Endothelial cell of umbilical vein (primary cell): ENCODE data around the gene THEM5.

Experiments used
- EZH2 ChIP-seq: IDR thresholded peaks from 2 replicates; pipeline ENCODE4 v1.6.1; 2012; ENCODE audit warnings: borderline replicate concordance, low read depth, mild to moderate bottlenecking, moderate library complexity, low read length, inconsistent platforms; ENCODE audit not compliant: severe bottlenecking
- GATA2 ChIP-seq: IDR thresholded peaks from 2 replicates; pipeline ENCODE4 v1.7.0; 2011; ENCODE audit warnings: low read depth, mild to moderate bottlenecking, moderate library complexity, mixed read lengths, low read length; ENCODE audit not compliant: insufficient read length, insufficient read depth
- JUN ChIP-seq: IDR thresholded peaks from 2 replicates; pipeline ENCODE4 v1.6.1; 2011; ENCODE audit warnings: borderline replicate concordance, low read depth; ENCODE audit not compliant: insufficient read length, insufficient read depth
- POLR2A ChIP-seq: IDR thresholded peaks from 2 replicates; pipeline ENCODE4 v1.6.1; 2012; ENCODE audit warnings: low read depth, mild to moderate bottlenecking, control low read depth, low read length
- TF ChIP-seq, protein P1 (sequence below), 2 donors: IDR thresholded peaks; 1 replicate in 1 of 2; 2 replicates in 1 of 2; pipeline ENCODE4 v1.5.1; 2011; ENCODE audit warnings: low read length in 2 of 2, mild to moderate bottlenecking in 2 of 2, moderate library complexity in 2 of 2, control low read depth in 1 of 2, inconsistent platforms in 1 of 2, low read depth in 1 of 2; ENCODE audit not compliant: insufficient read depth in 1 of 2; ENCODE audit errors: extremely low read depth in 1 of 2

GRCh38 chr1:151849126-151849525 is 4.4 kb downstream of the THEM5 start:
- TF ChIP-seq, protein P1, sequence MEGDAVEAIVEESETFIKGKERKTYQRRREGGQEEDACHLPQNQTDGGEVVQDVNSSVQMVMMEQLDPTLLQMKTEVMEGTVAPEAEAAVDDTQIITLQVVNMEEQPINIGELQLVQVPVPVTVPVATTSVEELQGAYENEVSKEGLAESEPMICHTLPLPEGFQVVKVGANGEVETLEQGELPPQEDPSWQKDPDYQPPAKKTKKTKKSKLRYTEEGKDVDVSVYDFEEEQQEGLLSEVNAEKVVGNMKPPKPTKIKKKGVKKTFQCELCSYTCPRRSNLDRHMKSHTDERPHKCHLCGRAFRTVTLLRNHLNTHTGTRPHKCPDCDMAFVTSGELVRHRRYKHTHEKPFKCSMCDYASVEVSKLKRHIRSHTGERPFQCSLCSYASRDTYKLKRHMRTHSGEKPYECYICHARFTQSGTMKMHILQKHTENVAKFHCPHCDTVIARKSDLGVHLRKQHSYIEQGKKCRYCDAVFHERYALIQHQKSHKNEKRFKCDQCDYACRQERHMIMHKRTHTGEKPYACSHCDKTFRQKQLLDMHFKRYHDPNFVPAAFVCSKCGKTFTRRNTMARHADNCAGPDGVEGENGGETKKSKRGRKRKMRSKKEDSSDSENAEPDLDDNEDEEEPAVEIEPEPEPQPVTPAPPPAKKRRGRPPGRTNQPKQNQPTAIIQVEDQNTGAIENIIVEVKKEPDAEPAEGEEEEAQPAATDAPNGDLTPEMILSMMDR (IDR thresholded peaks at IDR 0.05; ENCODE audit: extremely low read depth in 1 of 2, insufficient read depth in 1 of 2, low read depth in 1 of 2, low read length in 2 of 2): no peak
- TF ChIP-seq JUN (no peak), EZH2 (no peak), GATA2 (no peak), POLR2A (no peak)
